Activated CD4-positive, alpha-beta T cell treated with anti-CD3 and anti-CD28 coated beads, Interleukin-2, amount 50 U/mL, for 4 hours (primary cell): ENCODE measurements around the gene ZFY.
A peak's percentile ranks its signal among the peaks of the same experiment; 100 is the strongest.
"Not testable (repeated sequence)": the region's sequence is repeated elsewhere in the genome, so short reads cannot be mapped to it uniquely, and the experiment has no call there.

Experiments
- DNase-seq, 2 experiments: peaks; one replicate each; pipeline ENCODE4 v3.0.0-alpha.2; 2020

ZFY gene

DNA sequence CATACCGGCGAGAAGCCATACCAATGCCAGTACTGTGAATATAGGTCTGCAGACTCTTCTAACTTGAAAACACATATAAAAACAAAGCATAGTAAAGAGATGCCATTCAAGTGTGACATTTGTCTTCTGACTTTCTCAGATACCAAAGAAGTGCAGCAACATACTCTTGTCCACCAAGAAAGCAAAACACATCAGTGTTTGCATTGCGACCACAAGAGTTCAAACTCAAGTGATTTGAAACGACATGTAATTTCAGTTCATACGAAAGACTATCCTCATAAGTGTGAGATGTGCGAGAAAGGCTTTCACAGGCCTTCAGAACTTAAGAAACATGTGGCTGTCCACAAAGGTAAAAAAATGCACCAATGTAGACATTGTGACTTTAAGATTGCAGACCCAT lies 44.1 kb downstream of the ZFY start:
- DNase-seq = no peak

- DNase-seq = no peak
Observed at GRCh38 chrY:2984491-2984890, 49.3 kb downstream of the ZFY start.

- not testable (repeated sequence) for DNase-seq
Observed at GRCh38 chrY:2987178-2987577, 52.0 kb downstream of the ZFY start.

GRCh38 chrY:2997369-2997768 lies 62.2 kb downstream of the ZFY start:
- not testable (repeated sequence) for DNase-seq

DNA sequence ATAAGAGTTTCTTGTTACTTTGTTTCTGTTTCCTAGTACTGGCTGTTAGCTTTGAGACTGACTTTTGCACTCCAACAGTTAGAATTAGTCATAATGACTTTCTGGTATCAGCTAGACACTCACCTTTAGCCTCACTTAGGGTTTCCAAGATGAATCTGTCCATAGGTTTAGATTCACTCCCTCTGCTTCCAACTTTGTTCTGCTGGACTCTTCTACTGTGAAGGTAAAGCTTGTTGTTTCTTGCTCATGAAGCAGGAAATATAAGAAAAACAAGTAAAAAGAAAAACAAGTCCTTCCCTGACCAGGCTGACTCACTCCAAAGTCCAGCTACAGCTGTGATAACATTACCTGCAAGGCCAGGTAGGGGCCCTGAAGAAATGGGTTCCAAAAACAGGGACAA lies 67.0 kb downstream of the ZFY start:
- no peak for DNase-seq

DNA sequence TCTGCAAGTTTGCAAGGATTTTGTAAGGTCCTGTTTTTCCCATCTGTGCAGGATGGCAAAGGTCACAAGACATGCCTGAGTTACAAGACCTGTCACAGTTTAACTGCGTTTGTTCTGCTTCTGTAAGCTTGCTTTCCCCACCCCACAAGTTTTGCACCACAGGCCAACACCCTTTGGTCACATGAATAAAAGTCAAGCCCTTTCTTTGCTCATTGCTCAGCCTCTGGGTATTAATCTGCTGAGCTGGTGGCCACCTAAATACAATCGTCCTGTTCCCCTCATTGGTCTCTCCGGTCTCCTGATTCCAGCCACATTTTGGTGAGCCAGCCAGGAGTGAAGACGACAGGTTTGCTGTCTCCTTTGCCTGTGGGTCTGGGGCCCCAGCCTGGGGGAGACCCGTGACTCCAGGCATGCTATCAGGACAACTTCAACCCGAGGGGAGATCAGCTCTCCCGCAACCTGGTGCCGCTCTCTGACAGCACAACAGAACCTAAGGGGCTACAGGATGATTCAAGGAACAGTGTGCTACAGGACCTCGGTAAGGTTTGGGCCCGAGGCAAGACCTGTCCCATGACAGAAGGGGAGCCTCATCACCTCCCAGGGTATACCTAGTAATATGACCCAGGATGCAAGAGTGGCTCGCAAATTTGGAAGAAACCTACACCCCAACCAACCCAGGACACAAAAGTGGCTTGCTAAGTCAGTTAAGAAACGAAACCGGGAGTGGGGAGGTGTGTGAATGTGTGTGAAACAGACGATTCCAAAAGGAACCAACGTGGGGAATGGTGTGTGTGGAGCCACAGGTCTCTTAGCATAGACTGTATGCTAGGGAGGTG lies 67.7 kb downstream of the ZFY start:
- DNase-seq = no peak

- DNase-seq = no peak
Observed at GRCh38 chrY:3003516-3003830, 68.3 kb downstream of the ZFY start.

DNA sequence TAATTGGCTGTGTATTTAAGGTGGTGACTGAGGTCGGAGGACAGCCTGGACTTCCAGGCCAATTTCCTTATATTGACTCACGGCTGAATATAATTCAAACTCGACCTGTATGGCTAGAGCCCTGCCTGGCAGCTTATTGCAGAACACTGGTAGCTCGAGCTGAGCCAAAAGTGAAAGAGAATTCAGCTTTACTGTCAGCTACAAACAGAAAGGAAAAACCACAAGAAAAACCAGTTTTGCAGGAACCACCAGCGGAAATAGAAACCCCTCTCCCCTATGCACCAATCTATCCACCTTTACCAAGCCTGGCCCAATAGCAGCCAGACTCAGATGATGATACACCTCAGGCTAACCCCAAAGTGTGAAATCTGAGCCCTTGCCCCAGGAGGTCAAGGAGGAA lies 68.7 kb downstream of the ZFY start:
- peak in 1 of 2 experiments; percentile 1 for DNase-seq

DNA sequence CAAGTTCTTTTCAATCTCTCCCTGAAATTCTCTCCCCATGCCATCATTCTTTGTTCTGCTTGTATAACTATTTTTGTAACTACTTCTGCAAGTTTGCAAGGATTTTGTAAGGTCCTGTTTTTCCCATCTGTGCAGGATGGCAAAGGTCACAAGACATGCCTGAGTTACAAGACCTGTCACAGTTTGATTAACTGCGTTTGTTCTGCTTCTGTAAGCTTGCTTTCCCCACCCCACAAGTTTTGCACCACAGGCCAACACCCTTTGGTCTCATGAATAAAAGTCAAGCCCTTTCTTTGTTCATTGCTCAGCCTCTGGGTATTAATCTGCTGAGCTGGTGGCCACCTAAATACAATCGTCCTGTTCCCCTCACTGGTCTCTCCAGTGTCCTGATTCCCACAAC lies 70.8 kb downstream of the ZFY start:
- not testable (repeated sequence) for DNase-seq

DNA sequence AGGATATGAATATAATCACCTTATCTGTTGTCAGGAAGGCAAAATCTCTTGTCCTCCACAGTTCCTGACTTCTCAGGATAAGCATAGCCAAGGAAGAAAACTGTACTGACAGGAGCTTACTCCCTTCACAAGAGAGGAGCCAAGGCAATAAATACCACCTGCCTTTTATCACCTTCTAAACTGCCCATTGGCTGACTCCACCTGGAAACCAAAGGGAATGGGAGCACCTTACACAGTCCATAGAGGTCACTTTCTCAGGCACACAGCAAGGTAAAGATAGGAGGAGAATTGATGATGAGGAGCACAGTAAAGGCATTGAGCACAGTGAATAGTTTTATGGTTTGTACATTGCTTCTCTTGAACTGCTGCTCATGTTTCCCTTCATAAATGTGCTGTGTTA lies 72.8 kb downstream of the ZFY start:
- no peak for DNase-seq

DNA sequence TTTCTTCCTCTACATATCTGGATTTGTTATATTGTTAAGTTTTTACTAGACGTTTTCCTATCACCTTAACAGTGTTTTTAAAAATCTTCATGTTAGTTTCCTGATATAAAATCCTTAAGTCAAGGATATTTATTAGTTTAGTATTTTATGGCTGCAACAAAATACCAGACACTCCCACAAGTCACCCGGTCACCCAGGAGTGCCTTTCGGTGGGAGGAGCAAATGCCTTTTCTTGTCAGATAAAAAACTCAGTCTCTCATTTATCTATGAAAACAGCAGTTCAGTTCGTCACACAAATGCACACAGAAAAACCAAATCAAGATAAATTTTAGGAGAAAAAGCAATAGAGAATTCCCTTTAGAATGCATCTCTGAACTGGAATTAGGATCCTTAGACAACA lies 77.0 kb downstream of the ZFY start:
- no peak for DNase-seq

- no peak for DNase-seq
Observed at GRCh38 chrY:3016594-3016993, 81.4 kb downstream of the ZFY start.

GRCh38 chrY:3018546-3018945 lies 83.4 kb downstream of the ZFY start:
- no peak for DNase-seq

DNA sequence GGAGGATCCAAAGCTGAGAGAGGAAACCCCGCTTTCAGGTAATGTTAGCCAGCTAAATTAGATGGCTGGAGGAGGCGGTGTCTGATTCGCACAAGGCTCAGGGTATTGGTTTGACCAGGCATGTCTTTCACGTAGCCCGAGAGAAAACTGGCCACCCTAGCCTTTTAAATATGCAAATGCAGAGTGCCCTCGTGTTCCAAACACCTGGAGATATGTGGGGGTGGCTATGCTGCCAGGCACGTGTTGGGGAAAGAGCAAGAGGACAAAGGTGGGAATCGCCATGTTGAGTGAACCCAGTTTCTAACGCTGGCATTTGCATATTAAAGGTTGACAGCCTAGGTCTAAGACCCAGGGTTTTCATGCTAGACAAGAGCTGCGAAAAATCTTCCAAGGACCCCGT lies 84.4 kb downstream of the ZFY start:
- no peak for DNase-seq

DNA sequence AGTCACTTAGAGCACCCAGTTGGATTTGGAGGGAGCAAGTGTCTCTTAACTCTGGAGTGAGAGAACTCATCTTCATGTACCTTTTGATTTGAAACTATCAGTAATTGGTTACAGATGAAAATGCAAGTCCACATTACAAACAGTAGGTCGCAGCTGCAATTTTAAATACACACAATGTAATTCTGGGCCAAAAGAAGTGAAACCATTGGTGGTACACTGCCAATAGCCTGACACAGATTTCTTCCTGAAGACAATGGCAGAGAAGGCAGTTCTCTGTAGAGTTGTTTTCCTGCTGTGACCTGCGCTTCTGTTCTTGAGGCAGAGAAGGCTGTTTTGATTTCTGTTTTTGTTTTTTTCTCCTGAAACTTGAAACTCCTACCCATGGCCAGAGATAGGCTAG lies 86.0 kb downstream of the ZFY start:
- no peak for DNase-seq

- no peak for DNase-seq
Observed at GRCh38 chrY:3023606-3024005, 88.4 kb downstream of the ZFY start.

DNA sequence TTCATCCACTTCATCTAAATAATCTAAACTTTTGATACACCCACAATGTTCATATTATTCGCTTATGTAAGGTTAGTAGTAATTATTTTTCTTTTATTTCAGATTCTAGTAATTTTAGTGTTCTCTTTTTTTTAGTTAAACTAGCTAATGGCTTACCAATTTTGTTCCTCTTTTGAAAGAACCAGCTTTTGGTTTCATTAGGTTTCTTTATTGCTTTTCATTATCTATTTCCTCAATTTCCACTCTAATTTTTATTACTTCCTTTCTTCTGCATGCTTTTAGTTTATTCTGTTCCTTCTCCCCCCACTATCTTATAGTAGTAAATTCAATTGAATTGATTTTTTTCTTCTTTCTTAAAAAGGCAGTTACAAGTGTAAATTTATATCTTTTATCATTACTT lies 90.2 kb downstream of the ZFY start:
- no peak for DNase-seq
